Measurements from ENCODE around the gene TMEM114. TPM values are rescaled to one million over a fixed set of nuclear protein-coding genes. Genes with fewer than 3 reads are reported as not detected.

TMEM114 gene
- total RNA-seq, 1 experiment from 2014 or later: not detected

DNA sequence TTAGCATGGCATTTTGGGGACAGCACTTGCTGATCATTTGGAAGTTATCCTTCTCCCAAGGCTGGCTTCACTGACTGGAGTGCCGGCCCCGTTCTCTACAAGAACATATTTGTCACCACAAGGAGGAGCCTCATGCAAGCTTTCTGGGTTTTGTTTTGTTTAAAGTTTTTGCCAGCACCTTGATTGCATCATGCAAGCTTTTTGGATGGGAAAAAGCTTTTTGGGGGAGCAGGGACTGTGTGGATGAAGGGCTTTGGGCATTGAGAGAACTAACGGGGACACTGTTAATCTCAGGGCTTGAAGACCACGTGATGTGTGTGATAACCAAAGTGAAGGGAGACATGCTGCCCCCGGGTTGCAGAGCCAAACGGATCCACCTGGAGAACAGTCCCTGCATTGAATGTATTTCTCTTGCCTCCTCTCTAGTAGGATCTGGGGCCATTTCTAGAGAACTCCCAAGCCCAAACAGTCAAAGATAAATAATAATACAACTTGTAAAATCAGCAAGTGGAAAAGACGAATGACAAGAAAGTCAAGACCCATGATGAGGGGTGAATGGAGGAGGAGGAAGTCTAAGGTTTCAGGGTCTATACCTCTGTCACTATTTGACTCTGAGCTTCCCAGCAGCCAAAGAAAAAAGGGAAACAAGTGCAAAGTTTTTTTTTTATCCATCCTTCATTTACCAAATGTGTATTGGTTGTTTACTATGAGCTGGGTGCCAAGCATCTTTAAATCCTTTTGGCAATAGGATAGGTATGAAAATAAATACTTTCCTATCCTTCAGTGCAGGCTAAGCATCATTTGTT, 17.2 kb downstream of the TMEM114 start:
- Histone ChIP-seq H3K4me1 (ENCODE audit: control insufficient read depth, insufficient read depth, low read length) (no peaks in the 10 kb centered on the region), H3K9me3 (ENCODE audit: control insufficient read depth, insufficient read depth, low read depth, low read length) (no peaks in the 10 kb centered on the region), H3K27ac (ENCODE audit: low read length) (peak overlapping the region; percentile 40; the same call in 1 of the 2 replicates), H3K27me3 (ENCODE audit: control insufficient read depth, insufficient read depth, low read length) (peaks cover 9% of the 10 kb centered on the region; the same call in 1 of the 2 replicates), H3K4me3 (ENCODE audit: low read depth in 2 of 2, low read length in 2 of 2) (peak overlapping the region; percentile 26 to 43), H3K36me3 (ENCODE audit: control insufficient read depth, insufficient read depth, low read length) (no peaks in the 10 kb centered on the region)
- BruUV-seq (replicated peaks): no TSS peak
- TF ChIP-seq, protein P1, sequence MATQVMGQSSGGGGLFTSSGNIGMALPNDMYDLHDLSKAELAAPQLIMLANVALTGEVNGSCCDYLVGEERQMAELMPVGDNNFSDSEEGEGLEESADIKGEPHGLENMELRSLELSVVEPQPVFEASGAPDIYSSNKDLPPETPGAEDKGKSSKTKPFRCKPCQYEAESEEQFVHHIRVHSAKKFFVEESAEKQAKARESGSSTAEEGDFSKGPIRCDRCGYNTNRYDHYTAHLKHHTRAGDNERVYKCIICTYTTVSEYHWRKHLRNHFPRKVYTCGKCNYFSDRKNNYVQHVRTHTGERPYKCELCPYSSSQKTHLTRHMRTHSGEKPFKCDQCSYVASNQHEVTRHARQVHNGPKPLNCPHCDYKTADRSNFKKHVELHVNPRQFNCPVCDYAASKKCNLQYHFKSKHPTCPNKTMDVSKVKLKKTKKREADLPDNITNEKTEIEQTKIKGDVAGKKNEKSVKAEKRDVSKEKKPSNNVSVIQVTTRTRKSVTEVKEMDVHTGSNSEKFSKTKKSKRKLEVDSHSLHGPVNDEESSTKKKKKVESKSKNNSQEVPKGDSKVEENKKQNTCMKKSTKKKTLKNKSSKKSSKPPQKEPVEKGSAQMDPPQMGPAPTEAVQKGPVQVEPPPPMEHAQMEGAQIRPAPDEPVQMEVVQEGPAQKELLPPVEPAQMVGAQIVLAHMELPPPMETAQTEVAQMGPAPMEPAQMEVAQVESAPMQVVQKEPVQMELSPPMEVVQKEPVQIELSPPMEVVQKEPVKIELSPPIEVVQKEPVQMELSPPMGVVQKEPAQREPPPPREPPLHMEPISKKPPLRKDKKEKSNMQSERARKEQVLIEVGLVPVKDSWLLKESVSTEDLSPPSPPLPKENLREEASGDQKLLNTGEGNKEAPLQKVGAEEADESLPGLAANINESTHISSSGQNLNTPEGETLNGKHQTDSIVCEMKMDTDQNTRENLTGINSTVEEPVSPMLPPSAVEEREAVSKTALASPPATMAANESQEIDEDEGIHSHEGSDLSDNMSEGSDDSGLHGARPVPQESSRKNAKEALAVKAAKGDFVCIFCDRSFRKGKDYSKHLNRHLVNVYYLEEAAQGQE (IDR thresholded peaks at IDR 0.05; ENCODE audit: insufficient read depth in 1 of 2, low read depth in 2 of 2, low read length in 1 of 2): no peak
- TF ChIP-seq, protein P2, sequence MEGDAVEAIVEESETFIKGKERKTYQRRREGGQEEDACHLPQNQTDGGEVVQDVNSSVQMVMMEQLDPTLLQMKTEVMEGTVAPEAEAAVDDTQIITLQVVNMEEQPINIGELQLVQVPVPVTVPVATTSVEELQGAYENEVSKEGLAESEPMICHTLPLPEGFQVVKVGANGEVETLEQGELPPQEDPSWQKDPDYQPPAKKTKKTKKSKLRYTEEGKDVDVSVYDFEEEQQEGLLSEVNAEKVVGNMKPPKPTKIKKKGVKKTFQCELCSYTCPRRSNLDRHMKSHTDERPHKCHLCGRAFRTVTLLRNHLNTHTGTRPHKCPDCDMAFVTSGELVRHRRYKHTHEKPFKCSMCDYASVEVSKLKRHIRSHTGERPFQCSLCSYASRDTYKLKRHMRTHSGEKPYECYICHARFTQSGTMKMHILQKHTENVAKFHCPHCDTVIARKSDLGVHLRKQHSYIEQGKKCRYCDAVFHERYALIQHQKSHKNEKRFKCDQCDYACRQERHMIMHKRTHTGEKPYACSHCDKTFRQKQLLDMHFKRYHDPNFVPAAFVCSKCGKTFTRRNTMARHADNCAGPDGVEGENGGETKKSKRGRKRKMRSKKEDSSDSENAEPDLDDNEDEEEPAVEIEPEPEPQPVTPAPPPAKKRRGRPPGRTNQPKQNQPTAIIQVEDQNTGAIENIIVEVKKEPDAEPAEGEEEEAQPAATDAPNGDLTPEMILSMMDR (IDR thresholded peaks at IDR 0.05): peak; percentile 78
- in situ Hi-C loops (cut with HindIII; ENCODE audit: low pct_unique_long_range_greater_than_20kb, low sequenced_read_pairs): no loop called here
- CTCF ChIA-PET: interaction anchor here (0.5 to 1.5 kb wide), 2 partner anchors 10 to 82 kb away, joined by 3 read pairs; no protein-coding TSS in a partner anchor
- DNase-seq (ENCODE audit: low read depth, low spot score) (no peak), ATAC-seq (peak; percentile 64)
- POLR2A ChIA-PET: interaction anchor here (0.6 kb wide), 1 partner anchor 709 kb away, joined by 3 read pairs; no protein-coding TSS in a partner anchor
- intact Hi-C loops (cut with micrococcal nuclease; ENCODE audit: unreplicated experiment): loop anchor here (10.0 kb wide), 1 partner anchor 292 kb away; the partner anchor contains the start of gene CARHSP1

DNA sequence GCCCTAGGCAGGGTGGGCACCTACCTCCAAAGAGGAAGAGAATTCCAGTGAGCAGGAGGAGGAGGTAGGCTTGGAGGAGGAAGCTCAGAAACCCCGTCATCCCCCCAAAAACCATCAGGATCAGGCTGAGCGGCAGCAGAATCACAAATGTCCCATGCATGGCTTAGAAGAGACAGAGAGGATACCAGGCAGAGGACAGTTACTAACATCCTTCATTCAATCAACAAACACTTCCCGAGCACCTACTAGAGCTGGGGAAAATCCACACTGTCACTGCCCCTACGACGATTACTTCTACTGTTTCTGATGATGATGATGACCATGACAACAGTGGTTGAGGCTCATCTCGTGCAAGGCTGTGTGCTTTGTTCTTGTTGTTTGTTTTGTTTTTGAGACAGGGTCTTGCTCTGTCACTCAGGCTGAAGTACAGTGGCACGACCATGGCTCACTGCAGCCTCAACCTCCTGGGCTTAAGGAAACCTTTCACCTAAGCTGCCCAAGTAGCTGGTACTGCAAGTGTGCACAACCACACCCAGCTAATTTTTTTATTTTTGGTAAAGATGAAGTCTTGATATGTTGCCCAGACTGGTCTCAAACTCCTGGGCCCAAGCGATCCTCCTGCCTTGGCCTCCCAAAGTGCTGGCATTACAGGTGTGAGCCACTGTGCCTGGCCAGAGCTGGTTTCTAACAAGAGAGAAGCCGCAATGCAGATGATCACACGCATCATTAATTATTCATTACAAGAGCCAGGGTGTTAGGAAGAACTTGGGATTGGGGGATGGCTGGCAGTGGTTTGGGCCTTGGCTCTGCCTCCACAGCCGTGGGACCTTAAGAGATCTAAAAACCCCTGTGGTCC, 18.0 kb downstream of the TMEM114 start:
- no peaks in the 10 kb centered on the region for H3K36me3 ChIP-seq (ENCODE audit: control insufficient read depth, insufficient read depth, low read length)
- ChIA-PET CTCF (interaction anchor here (0.5 to 1.5 kb wide), 2 partner anchors 67 to 83 kb away, joined by 3 to 7 read pairs; no protein-coding TSS in a partner anchor), POLR2A (no interaction called here)
- H3K27me3 ChIP-seq (ENCODE audit: control insufficient read depth, insufficient read depth, low read length): peaks cover 9% of the 10 kb centered on the region; the same call in 1 of the 2 replicates
- ATAC-seq: no peak
- no peaks in the 10 kb centered on the region for H3K4me1 ChIP-seq (ENCODE audit: control insufficient read depth, insufficient read depth, low read length)
- H3K27ac ChIP-seq (ENCODE audit: low read length): no peak overlapping the region
- no peak overlapping the region; a peak in 1 of 4 replicates for H3K4me3 ChIP-seq (ENCODE audit: low read depth in 2 of 2, low read length in 2 of 2)
- intact Hi-C loops (cut with micrococcal nuclease; ENCODE audit: unreplicated experiment): loop anchor here (10.0 kb wide), 1 partner anchor 293 kb away; the partner anchor contains the start of gene CARHSP1
- in situ Hi-C loops (cut with HindIII; ENCODE audit: low pct_unique_long_range_greater_than_20kb, low sequenced_read_pairs): no loop called here
- TF ChIP-seq, protein P1 (IDR thresholded peaks at IDR 0.05; ENCODE audit: insufficient read depth in 1 of 2, low read depth in 2 of 2, low read length in 1 of 2): no peak
- no peak for TF ChIP-seq TCF7L2 (IDR thresholded peaks at IDR 0.05; ENCODE audit: low read depth, low read length)
- TF ChIP-seq, protein P2 (IDR thresholded peaks at IDR 0.05): no peak
- BruUV-seq (replicated peaks): no TSS peak
- no peaks in the 10 kb centered on the region for H3K9me3 ChIP-seq (ENCODE audit: control insufficient read depth, insufficient read depth, low read depth, low read length)
- DNase-seq (ENCODE audit: low read depth, low spot score): no peak
